Gastrocnemius medialis (tissue), 4 donors: ENCODE results near the gene PPP2R2C.

ENCODE experiments used
- CTCF ChIP-seq, 5 experiments: fragments of 450-650 bp in 3 of 5; fragments of 200-600 bp in 2 of 5; sonication (generic) in 2 of 5; IDR thresholded peaks in 4 of 5; conservative IDR thresholded peaks in 1 of 5; 1 replicate in 4 of 5; 2 replicates in 1 of 5; pipeline ENCODE4 v1.5.1; 2016 to 2019; ENCODE audit warnings: antibody characterized with exemption in 5 of 5, mild to moderate bottlenecking in 3 of 5, moderate library complexity in 3 of 5
- POLR2A ChIP-seq, 2 donors: fragments of 450-650 bp; IDR thresholded peaks; one replicate each; pipeline ENCODE4 v1.6.1; 2017; ENCODE audit warnings: antibody characterized with exemption in 2 of 2, mild to moderate bottlenecking in 2 of 2, moderate library complexity in 2 of 2

GRCh38 chr4:6474705-6475457 lies 2.5 kb upstream of the PPP2R2C start:
- TF ChIP-seq CTCF (IDR thresholded peaks at IDR 0.05 in 4 of 5, conservative IDR thresholded peaks at IDR 0.05 in 1 of 5) (no peak), POLR2A (IDR thresholded peaks at IDR 0.05) (no peak)
